ENCODE results near the gene CNTN4. TPM values are rescaled to one million over a fixed set of nuclear protein-coding genes. Genes with fewer than 3 reads are reported as not detected.

The CNTN4 gene
- total and polyA plus RNA-seq, 2 of the 8 experiments (the other 6 are each of a cell fraction or from before 2014, with no cell fraction given): 0.41 to 2.2 TPM

DNA sequence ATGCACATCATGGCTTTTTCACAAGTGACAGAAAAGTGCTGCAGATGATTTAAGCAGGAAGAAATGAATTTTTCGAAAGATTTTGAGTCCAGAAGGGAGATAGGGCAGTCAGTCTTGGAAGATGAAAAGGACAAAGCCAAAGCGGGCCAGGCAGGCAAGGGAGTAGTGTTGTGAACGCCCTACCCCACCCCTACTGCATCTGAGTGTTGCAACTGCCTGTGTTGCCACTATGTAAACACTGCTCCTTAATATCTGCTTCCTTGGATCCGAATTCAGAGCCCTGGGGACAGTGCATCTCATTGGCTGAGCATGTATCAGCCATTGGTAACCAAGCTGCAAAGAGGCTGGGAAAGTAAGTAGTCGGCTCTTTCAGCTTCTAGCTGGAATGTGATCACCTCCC lies 39.0 kb downstream of the CNTN4 start:
- FAIRE-seq (no peak), DNase-seq (ENCODE audit: low read depth in 1 of 2, low spot score in 2 of 2) (no peak)
- H2BK120ac ChIP-seq (replicated peaks; ENCODE audit: low read depth, low read length): no peak overlapping the region
- H3K9me3 ChIP-seq (ENCODE audit: insufficient read depth in 2 of 2, low read depth in 1 of 2, low read length in 1 of 2): no peaks in the 10 kb centered on the region; a peak in 1 of 4 replicates
- no peaks in the 10 kb centered on the region for H4K20me1 ChIP-seq (replicated peaks in 1 of 2; ENCODE audit: control insufficient read depth in 1 of 2, insufficient read depth in 2 of 2, low read length in 2 of 2)
- H3K4me3 ChIP-seq (ENCODE audit: extremely low read depth in 1 of 4, insufficient read depth in 2 of 4, low read depth in 3 of 4, low read length in 4 of 4): no peak overlapping the region
- no peak overlapping the region for H3K4me2 ChIP-seq (ENCODE audit: insufficient read depth in 1 of 2, low read depth in 2 of 2, low read length in 2 of 2)
- no peak overlapping the region for H3K27ac ChIP-seq (ENCODE audit: low read depth, low read length)
- H2BK15ac ChIP-seq (ENCODE audit: low read length): no peak overlapping the region
- H2AFZ ChIP-seq (ENCODE audit: low read length): no peak overlapping the region
- H3K27me3 ChIP-seq (replicated peaks in 1 of 4; ENCODE audit: control insufficient read depth in 3 of 4, extremely low read depth in 1 of 4, insufficient read depth in 3 of 4, low read length in 3 of 4): no peaks in the 10 kb centered on the region
- H3K36me3 ChIP-seq (ENCODE audit: control insufficient read depth in 2 of 4, insufficient read depth in 4 of 4, low read length in 3 of 4): no peaks in the 10 kb centered on the region
- no peak overlapping the region for H3K9ac ChIP-seq (replicated peaks in 1 of 4; ENCODE audit: extremely low read depth in 1 of 4, low read depth in 3 of 4, low read length in 3 of 4)
- TF ChIP-seq SIX5 (IDR thresholded peaks at IDR 0.05; ENCODE audit: low read depth, low read length) (no peak), RXRA (IDR thresholded peaks at IDR 0.05; ENCODE audit: insufficient read depth, low read depth, low read length) (no peak), TAF7 (optimal IDR thresholded peaks at IDR 0.05; ENCODE audit: borderline replicate concordance, low read depth, low read length) (no peak), CBX8 (IDR thresholded peaks at IDR 0.05; ENCODE audit: borderline replicate concordance, low read depth, low read length) (no peak), SP2 (IDR thresholded peaks at IDR 0.05; ENCODE audit: low read length) (no peak), TAF1 (IDR thresholded peaks at IDR 0.05; ENCODE audit: low read depth, low read length) (no peak), POU5F1 (IDR thresholded peaks at IDR 0.05; ENCODE audit: low read depth, low read length) (no peak), TEAD4 (IDR thresholded peaks at IDR 0.05; ENCODE audit: low read depth, low read length) (no peak), SIN3A (conservative IDR thresholded peaks at IDR 0.05 in 1 of 2, IDR thresholded peaks at IDR 0.05 in 1 of 2; ENCODE audit: low read depth in 1 of 2, low read length in 2 of 2) (no peak), POLR2AphosphoS5 (IDR thresholded peaks at IDR 0.05; ENCODE audit: low read depth, low read length) (no peak), TBP (IDR thresholded peaks at IDR 0.05; ENCODE audit: low read depth, low read length) (no peak), CTBP2 (IDR thresholded peaks at IDR 0.05; ENCODE audit: borderline replicate concordance, insufficient read depth, insufficient read length, low read length) (no peak), TCF12 (IDR thresholded peaks at IDR 0.05; ENCODE audit: low read depth, low read length) (no peak)
- TF ChIP-seq, protein P1, sequence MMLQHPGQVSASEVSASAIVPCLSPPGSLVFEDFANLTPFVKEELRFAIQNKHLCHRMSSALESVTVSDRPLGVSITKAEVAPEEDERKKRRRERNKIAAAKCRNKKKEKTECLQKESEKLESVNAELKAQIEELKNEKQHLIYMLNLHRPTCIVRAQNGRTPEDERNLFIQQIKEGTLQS (IDR thresholded peaks at IDR 0.05; ENCODE audit: insufficient read depth, low read depth, low read length): no peak
- TF ChIP-seq, protein P2, sequence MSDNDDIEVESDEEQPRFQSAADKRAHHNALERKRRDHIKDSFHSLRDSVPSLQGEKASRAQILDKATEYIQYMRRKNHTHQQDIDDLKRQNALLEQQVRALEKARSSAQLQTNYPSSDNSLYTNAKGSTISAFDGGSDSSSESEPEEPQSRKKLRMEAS (IDR thresholded peaks at IDR 0.05): no peak
- no peak overlapping the region for H4K8ac ChIP-seq (ENCODE audit: extremely low read depth, insufficient read depth, low read length)
- H2AK5ac ChIP-seq (ENCODE audit: low read depth, low read length): no peak overlapping the region
- no peak overlapping the region for H2BK12ac ChIP-seq (ENCODE audit: low read depth, low read length)
- H3K4me1 ChIP-seq (replicated peaks in 1 of 4; ENCODE audit: control insufficient read depth in 3 of 4, insufficient read depth in 4 of 4, low read length in 3 of 4): no peaks in the 10 kb centered on the region
- no peak overlapping the region for H3K23ac ChIP-seq (ENCODE audit: insufficient read length)
- ChIA-PET CTCF (ENCODE audit: partially characterized antibody) (interaction anchor here (0.7 to 1.0 kb wide), 4 partner anchors 18 to 458 kb away, joined by 3 to 4 read pairs (median 3); no protein-coding TSS in a partner anchor), POLR2A (ENCODE audit: partially characterized antibody) (no interaction called here)
- H4K5ac ChIP-seq (ENCODE audit: insufficient read length, low read depth, low read length): no peak overlapping the region
- H3K79me2 ChIP-seq (ENCODE audit: control insufficient read depth in 1 of 2, insufficient read depth in 2 of 2, low read length in 2 of 2): no peaks in the 10 kb centered on the region
- no peak overlapping the region for H2BK20ac ChIP-seq (ENCODE audit: low read length)
- no peak overlapping the region for H4K91ac ChIP-seq (replicated peaks; ENCODE audit: insufficient read length, low read length)
- H3K14ac ChIP-seq (ENCODE audit: insufficient read length): no peak overlapping the region
- H3K18ac ChIP-seq (ENCODE audit: extremely low read depth, low read length): no peak overlapping the region
- H2BK5ac ChIP-seq (ENCODE audit: low read depth, low read length): no peak overlapping the region
- no peak overlapping the region for H3K4ac ChIP-seq (replicated peaks; ENCODE audit: insufficient read length, low read depth, low read length)
- H3K23me2 ChIP-seq (ENCODE audit: low read depth, low read length): no peaks in the 10 kb centered on the region
- H3K56ac ChIP-seq (replicated peaks; ENCODE audit: insufficient read length, low read depth, low read length): no peak overlapping the region
- 94% methylated on average over 5 of the region's 5 CpGs; no CpG with 5 or more reads in 1 of the 2 experiments for WGBS, 2 experiments (ENCODE audit: extremely low coverage in 1 of 2, insufficient coverage in 1 of 2, insufficient read length in 1 of 2, insufficient replicate concordance in 2 of 2, low coverage in 1 of 2, low lambda C conversion rate in 2 of 2, missing lambda C conversion rate in 1 of 2)
- H3K79me1 ChIP-seq (ENCODE audit: low read depth, low read length): no peaks in the 10 kb centered on the region
